IMR-90 (cell line): ENCODE measurements around the gene DNM2. TPM values are rescaled to one million over a fixed set of nuclear protein-coding genes. Genes with fewer than 3 reads are reported as not detected.

Experiments
- ATAC-seq: fragments of 200-7000 bp; cut with Tn5 transposase; 2 replicates; pipeline ENCODE4 v1.9.1; 2020; ENCODE audit warnings: low read depth, mild to moderate bottlenecking, moderate library complexity
- BruUV-seq: library from RNA; stranded (reverse); fragments of 400-500 nt; replicated peaks from 2 replicates; lab custom pipeline; 2021; lab: Mats Ljungman, UMichigan
- CTCF ChIA-PET: fragments of 300-600 bp; formaldehyde crosslinking; extraction: SDS; loops from one replicate; lab custom pipeline; 2021; ENCODE audit warnings: antibody characterized with exemption; lab: Yijun Ruan, JAX
- POLR2A ChIA-PET: fragments of 300-600 bp; sonication (Branson Sonifier 250); formaldehyde crosslinking; loops from one replicate; lab custom pipeline; 2022; ENCODE audit warnings: antibody characterized with exemption; ENCODE audit not compliant: unreplicated experiment; lab: Charles Lee
- DNase-seq: peaks from one replicate; pipeline ENCODE4 v3.0.0; 2013
- H2AFZ ChIP-seq: replicated peaks from 2 replicates; pipeline ENCODE3; 2013; ENCODE audit warnings: low read length, mild to moderate bottlenecking; ENCODE audit not compliant: poor library complexity
- H2AK5ac ChIP-seq: 2 replicates; pipeline ENCODE4 v1.6.1; 2013; ENCODE audit warnings: low read depth, low read length, inconsistent platforms
- H2AK9ac ChIP-seq: replicated peaks from 2 replicates; pipeline ENCODE3; 2013; ENCODE audit warnings: mild to moderate bottlenecking, low read depth, low read length, moderate library complexity; ENCODE audit not compliant: poor library complexity
- H2BK120ac ChIP-seq: 2 replicates; pipeline ENCODE4 v1.6.1; 2013; ENCODE audit warnings: low read depth, low read length, inconsistent platforms
- H2BK15ac ChIP-seq: 3 replicates; pipeline ENCODE4 v1.6.1; 2013; ENCODE audit warnings: low read depth, low read length, inconsistent platforms
- H2BK20ac ChIP-seq: 2 replicates; pipeline ENCODE4 v1.6.1; 2013; ENCODE audit warnings: low read depth, mild to moderate bottlenecking, inconsistent platforms, low read length, moderate library complexity
- H2BK5ac ChIP-seq: 2 replicates; pipeline ENCODE4 v1.6.1; 2013; ENCODE audit warnings: mild to moderate bottlenecking, low read depth, low read length, inconsistent platforms; ENCODE audit not compliant: poor library complexity, severe bottlenecking
- H3K14ac ChIP-seq: replicated peaks from 2 replicates; pipeline ENCODE4 v1.6.1; 2013; ENCODE audit warnings: low read depth, low read length, inconsistent platforms
- H3K18ac ChIP-seq: 2 replicates; pipeline ENCODE4 v1.6.1; 2013; ENCODE audit warnings: low read depth, low read length, control low read depth
- H3K23ac ChIP-seq: 2 replicates; pipeline ENCODE4 v1.6.1; 2013; ENCODE audit warnings: low read depth, low read length, inconsistent platforms
- H3K27ac ChIP-seq: 2 replicates; pipeline ENCODE4 v1.5.1; 2013; ENCODE audit warnings: mild to moderate bottlenecking, control low read depth, low read length; ENCODE audit not compliant: insufficient read depth
- H3K27me3 ChIP-seq: 2 replicates; pipeline ENCODE4 v1.6.1; 2013; ENCODE audit warnings: low read length; ENCODE audit not compliant: control insufficient read depth, insufficient read depth
- H3K36me3 ChIP-seq: 2 replicates; pipeline ENCODE4 v1.6.1; 2013; ENCODE audit warnings: low read length, mixed read lengths; ENCODE audit not compliant: control insufficient read depth, insufficient read depth
- H3K4ac ChIP-seq: 2 replicates; pipeline ENCODE4 v1.6.1; 2013; ENCODE audit warnings: low read depth, low read length, inconsistent platforms
- H3K4me1 ChIP-seq: 2 replicates; pipeline ENCODE4 v1.6.1; 2013; ENCODE audit warnings: low read length, mixed read lengths; ENCODE audit not compliant: control insufficient read depth, insufficient read depth
- H3K4me2 ChIP-seq: 2 replicates; pipeline ENCODE4 v1.6.1; 2013; ENCODE audit warnings: low read depth, mild to moderate bottlenecking, control low read depth, low read length, moderate library complexity
- H3K4me3 ChIP-seq: 2 replicates; pipeline ENCODE4 v1.5.1; 2013; ENCODE audit warnings: low read depth, mild to moderate bottlenecking, control low read depth, low read length, moderate library complexity; ENCODE audit not compliant: insufficient read depth
- H3K56ac ChIP-seq: 2 replicates; pipeline ENCODE4 v1.6.1; 2013; ENCODE audit warnings: low read length, inconsistent platforms; ENCODE audit not compliant: insufficient read depth; ENCODE audit errors: extremely low read depth
- H3K79me1 ChIP-seq, 2 experiments: 2 replicates each; pipeline ENCODE4 v1.6.1; 2013; ENCODE audit warnings: low read length in 2 of 2, inconsistent platforms in 1 of 2, low read depth in 1 of 2
- H3K9ac ChIP-seq: 2 replicates; pipeline ENCODE4 v1.6.1; 2013; ENCODE audit warnings: low read depth, low read length, control low read depth
- H3K9me1 ChIP-seq: 2 replicates; pipeline ENCODE4 v1.6.1; 2013; ENCODE audit warnings: low read length, inconsistent platforms; ENCODE audit not compliant: insufficient read depth
- H3K9me3 ChIP-seq: 2 replicates; pipeline ENCODE4 v1.6.1; 2013; ENCODE audit warnings: low read length; ENCODE audit not compliant: control insufficient read depth, insufficient read depth
- H4K20me1 ChIP-seq: 2 replicates; pipeline ENCODE4 v1.6.1; 2013; ENCODE audit warnings: low read length, inconsistent platforms; ENCODE audit not compliant: insufficient read depth
- H4K5ac ChIP-seq: 2 replicates; pipeline ENCODE4 v1.6.1; 2013; ENCODE audit warnings: mild to moderate bottlenecking, low read depth, low read length, control low read depth
- H4K8ac ChIP-seq, 2 experiments: 2 replicates each; pipeline ENCODE4 v1.6.1; 2013; ENCODE audit warnings: low read depth in 2 of 2, low read length in 2 of 2, control low read depth in 1 of 2, inconsistent platforms in 1 of 2
- H4K91ac ChIP-seq: 2 replicates; pipeline ENCODE4 v1.6.1; 2013; ENCODE audit warnings: low read depth, low read length, inconsistent platforms; ENCODE audit not compliant: insufficient read depth
- CEBPB ChIP-seq: IDR thresholded peaks from 2 replicates; pipeline ENCODE4 v1.6.1; 2012; ENCODE audit warnings: low read depth, low read length, improper control_type of control experiment
- FOS ChIP-seq: fragments of 150-350 bp; IDR thresholded peaks from 2 replicates; pipeline ENCODE4 v1.6.1; 2016; ENCODE audit warnings: low read depth, low read length
- MXI1 ChIP-seq: IDR thresholded peaks from 2 replicates; pipeline ENCODE4 v1.6.1; 2012; ENCODE audit warnings: low read depth, mild to moderate bottlenecking, low read length, moderate library complexity, borderline replicate concordance
- NFE2L2 ChIP-seq: fragments of 150-350 bp; IDR thresholded peaks from 2 replicates; pipeline ENCODE4 v1.6.1; 2016; ENCODE audit warnings: low read depth, mild to moderate bottlenecking, low read length
- WGBS, 2 experiments: methylation state at CpG; one replicate each; pipeline versions ENCODE4 v1.1.5 to v1.1.7; 2013; ENCODE audit warnings: missing lambda C conversion rate in 2 of 2; ENCODE audit not compliant: insufficient read length in 1 of 2; ENCODE audit errors: extremely low coverage in 2 of 2; 5-methylcytosine and 5-hydroxymethylcytosine counted together
- dilution Hi-C: fragments of 300-500 bp; cut with HindIII; formaldehyde crosslinking; loops from one replicate; pipeline ENCODE4 v1.14.3; 2018; ENCODE audit warnings: low sequenced_read_pairs; ENCODE audit not compliant: unreplicated experiment
- in situ Hi-C: fragments of 300-500 bp; cut with MboI; formaldehyde crosslinking; loops from 3 replicates; pipeline ENCODE4 v1.14.3; 2019; ENCODE audit warnings: low sequenced_read_pairs, inconsistent platforms, mixed read lengths
- intact Hi-C: fragments of 100-400 bp; cut with micrococcal nuclease; formaldehyde crosslinking; loops from 2 replicates; pipeline ENCODE4 v1.10.0; 2022
- polyA plus RNA-seq, 3 experiments: library from polyadenylated mRNA; depleted of rRNA; stranded (reverse); fragments of >200 nt; gene quantifications; 2 replicates each; pipeline ENCODE4 v1.2.3, GENCODE V29; 2012; ENCODE audit warnings: low replicate concordance in 1 of 3
- total RNA-seq: library from RNA; depleted of rRNA; stranded (reverse); fragments of >200 nt; gene quantifications from 2 replicates; pipeline ENCODE4 v1.2.3, GENCODE V29; 2012
- TF ChIP-seq, protein P1 (sequence below): fragments of 150-350 bp; IDR thresholded peaks from 2 replicates; pipeline ENCODE4 v1.6.1; 2016; ENCODE audit warnings: low read depth, mild to moderate bottlenecking, low read length, moderate library complexity, borderline replicate concordance
- TF ChIP-seq, protein P2 (sequence below): conservative IDR thresholded peaks from 2 replicates; pipeline ENCODE4 v1.5.1; 2012; ENCODE audit warnings: mild to moderate bottlenecking, low read depth, low read length, improper control_type of control experiment

Gene DNM2
- total and polyA plus RNA-seq, 2 of the 4 experiments (the other 2 are of a cell fraction) = 55.6 to 74.2 TPM

DNA sequence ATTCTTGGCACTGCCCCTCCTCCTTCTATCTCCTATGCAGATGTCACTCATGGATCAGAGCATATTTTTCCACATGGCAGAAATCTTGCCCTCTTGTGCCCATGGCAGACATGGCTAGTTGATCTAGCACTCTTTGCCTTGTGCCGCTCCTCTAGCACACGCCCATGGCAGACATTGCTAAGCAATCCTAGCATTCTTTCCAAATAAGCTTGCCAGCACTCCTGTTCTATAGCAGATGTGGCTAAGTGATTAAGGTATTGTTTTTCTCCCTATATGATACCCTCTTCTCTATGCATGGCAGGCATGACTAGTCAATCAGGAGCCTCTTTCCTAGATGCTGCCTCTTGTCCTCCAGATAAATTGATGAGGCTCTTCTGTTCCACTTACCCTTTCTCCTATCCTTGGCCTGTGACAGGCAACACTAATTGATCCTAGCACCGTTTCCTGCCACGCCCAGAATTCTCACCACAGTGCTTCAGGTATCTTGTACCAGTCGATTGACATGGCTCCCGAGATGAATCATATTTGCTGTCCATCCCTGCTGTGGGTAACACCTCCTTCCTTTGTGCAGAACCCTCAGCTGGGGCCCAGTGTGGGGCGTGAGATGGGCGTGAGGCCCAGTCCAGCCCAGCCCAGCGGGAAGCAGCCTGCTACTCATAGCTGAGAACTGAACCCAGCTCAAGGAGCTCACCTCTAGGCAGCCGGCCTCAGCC lies 91.2 kb downstream of the DNM2 start:
- POLR2A ChIA-PET = no interaction called here
- Histone ChIP-seq H3K9me1 (peaks cover 6% of the 10 kb centered on the region), H3K56ac (no peak overlapping the region), H3K27ac (no peak overlapping the region), H3K23ac (no peak overlapping the region), H3K4ac (no peak overlapping the region; the same call in 1 of the 2 replicates), H4K20me1 (no peaks in the 10 kb centered on the region; the same call in 1 of the 2 replicates), H2BK5ac (no peak overlapping the region), H2BK120ac (no peak overlapping the region), H3K18ac (no peak overlapping the region), H3K9ac (no peak overlapping the region), H3K4me3 (no peak overlapping the region), H2AK9ac (peak overlapping the region; percentile 31), H3K14ac (no peak overlapping the region), H3K27me3 (no peaks in the 10 kb centered on the region), H3K4me2 (no peak overlapping the region), H3K36me3 (peaks cover 59% of the 10 kb centered on the region), H3K9me3 (no peaks in the 10 kb centered on the region), H2AFZ (no peak overlapping the region), H2AK5ac (no peak overlapping the region), H4K5ac (no peak overlapping the region), H4K91ac (no peak overlapping the region), H3K4me1 (peaks cover 7% of the 10 kb centered on the region), H2BK20ac (no peak overlapping the region), H3K79me1 (peaks cover 0 to 34% of the 10 kb centered on the region in 2 experiments; a peak in 2 of 4 replicates), H4K8ac (no peak overlapping the region), H2BK15ac (no peak overlapping the region)
- TSS peak; percentile 14 for BruUV-seq
- TF ChIP-seq, protein P1, sequence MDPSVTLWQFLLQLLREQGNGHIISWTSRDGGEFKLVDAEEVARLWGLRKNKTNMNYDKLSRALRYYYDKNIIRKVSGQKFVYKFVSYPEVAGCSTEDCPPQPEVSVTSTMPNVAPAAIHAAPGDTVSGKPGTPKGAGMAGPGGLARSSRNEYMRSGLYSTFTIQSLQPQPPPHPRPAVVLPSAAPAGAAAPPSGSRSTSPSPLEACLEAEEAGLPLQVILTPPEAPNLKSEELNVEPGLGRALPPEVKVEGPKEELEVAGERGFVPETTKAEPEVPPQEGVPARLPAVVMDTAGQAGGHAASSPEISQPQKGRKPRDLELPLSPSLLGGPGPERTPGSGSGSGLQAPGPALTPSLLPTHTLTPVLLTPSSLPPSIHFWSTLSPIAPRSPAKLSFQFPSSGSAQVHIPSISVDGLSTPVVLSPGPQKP = no peak
- TF ChIP-seq FOS (no peak), NFE2L2 (no peak), CEBPB (no peak), MXI1 (no peak)
- TF ChIP-seq, protein P2, sequence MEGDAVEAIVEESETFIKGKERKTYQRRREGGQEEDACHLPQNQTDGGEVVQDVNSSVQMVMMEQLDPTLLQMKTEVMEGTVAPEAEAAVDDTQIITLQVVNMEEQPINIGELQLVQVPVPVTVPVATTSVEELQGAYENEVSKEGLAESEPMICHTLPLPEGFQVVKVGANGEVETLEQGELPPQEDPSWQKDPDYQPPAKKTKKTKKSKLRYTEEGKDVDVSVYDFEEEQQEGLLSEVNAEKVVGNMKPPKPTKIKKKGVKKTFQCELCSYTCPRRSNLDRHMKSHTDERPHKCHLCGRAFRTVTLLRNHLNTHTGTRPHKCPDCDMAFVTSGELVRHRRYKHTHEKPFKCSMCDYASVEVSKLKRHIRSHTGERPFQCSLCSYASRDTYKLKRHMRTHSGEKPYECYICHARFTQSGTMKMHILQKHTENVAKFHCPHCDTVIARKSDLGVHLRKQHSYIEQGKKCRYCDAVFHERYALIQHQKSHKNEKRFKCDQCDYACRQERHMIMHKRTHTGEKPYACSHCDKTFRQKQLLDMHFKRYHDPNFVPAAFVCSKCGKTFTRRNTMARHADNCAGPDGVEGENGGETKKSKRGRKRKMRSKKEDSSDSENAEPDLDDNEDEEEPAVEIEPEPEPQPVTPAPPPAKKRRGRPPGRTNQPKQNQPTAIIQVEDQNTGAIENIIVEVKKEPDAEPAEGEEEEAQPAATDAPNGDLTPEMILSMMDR = no peak
- in situ Hi-C loops = no loop called here
- ATAC-seq = no peak
- peak; percentile 21 for DNase-seq
- 71% methylated on average over 1 of the region's 10 CpGs; no CpG with 5 or more reads in 1 of the 2 experiments for WGBS, 2 experiments
- intact Hi-C loops = no loop called here
- dilution Hi-C loops = no loop called here
- CTCF ChIA-PET = no interaction called here
